HepG2 (cell line): ENCODE results near the gene PNMA3. TPM values are rescaled to one million over a fixed set of nuclear protein-coding genes. Genes with fewer than 3 reads are reported as not detected.

ENCODE experiments used
- ARHGAP35 ChIP-seq: sonication (generic); formaldehyde crosslinking; IDR thresholded peaks from 2 replicates; pipeline ENCODE4 v1.9.0; 2022; ENCODE audit warnings: mild to moderate bottlenecking, inconsistent platforms, moderate library complexity, missing genetic modification reagents, borderline replicate concordance
- CBFB ChIP-seq: sonication (generic); formaldehyde crosslinking; IDR thresholded peaks from 2 replicates; pipeline ENCODE4 v1.4.0; 2020; ENCODE audit warnings: missing genetic modification reagents
- E2F1 ChIP-seq: sonication (generic); formaldehyde crosslinking; IDR thresholded peaks from 2 replicates; pipeline ENCODE4 v1.5.0; 2020; ENCODE audit warnings: missing genetic modification reagents
- HNF1A ChIP-seq, 2 experiments: sonication (generic) in 1 of 2; formaldehyde crosslinking in 1 of 2; IDR thresholded peaks; 2 replicates each; pipeline versions ENCODE4 v1.4.0 to v1.6.1; 2016 to 2020; ENCODE audit warnings: borderline replicate concordance in 1 of 2, low read depth in 1 of 2, mild to moderate bottlenecking in 1 of 2, missing genetic modification reagents in 1 of 2
- NFKBIZ ChIP-seq: IDR thresholded peaks from 2 replicates; pipeline ENCODE4 v1.6.1; 2018; ENCODE audit warnings: missing genetic modification reagents, missing compliant biosample characterization
- PTBP1 ChIP-seq: fragments of 200-400 bp; formaldehyde crosslinking; IDR thresholded peaks from 2 replicates; pipeline ENCODE4 v1.6.1; 2018; ENCODE audit warnings: low read length, low read depth; ENCODE audit not compliant: poor library complexity, severe bottlenecking
- SKIL ChIP-seq: sonication (generic); formaldehyde crosslinking; IDR thresholded peaks from 2 replicates; pipeline ENCODE4 v1.8.0; 2022; ENCODE audit warnings: missing genetic modification reagents, mild to moderate bottlenecking, moderate library complexity, borderline replicate concordance
- SMAD9 ChIP-seq: sonication (generic); formaldehyde crosslinking; IDR thresholded peaks from 2 replicates; pipeline ENCODE4 v1.5.1; 2020; ENCODE audit warnings: mild to moderate bottlenecking, missing genetic modification reagents
- SUZ12 ChIP-seq: fragments of 150-350 bp; IDR thresholded peaks from 2 replicates; pipeline ENCODE4 v1.6.1; 2014; ENCODE audit warnings: low read depth, low read length
- ZBTB39 ChIP-seq: sonication (generic); formaldehyde crosslinking; IDR thresholded peaks from 2 replicates; pipeline ENCODE4 v1.5.0; 2020; ENCODE audit warnings: missing genetic modification reagents
- ZFAT ChIP-seq: sonication (generic); formaldehyde crosslinking; conservative IDR thresholded peaks from 2 replicates; pipeline ENCODE4 v1.8.1; 2023; ENCODE audit warnings: missing genetic modification reagents, inconsistent platforms
- ZNF317 ChIP-seq: sonication (generic); formaldehyde crosslinking; IDR thresholded peaks from 2 replicates; pipeline ENCODE4 v1.5.0; 2020; ENCODE audit warnings: mild to moderate bottlenecking, missing genetic modification reagents
- ZNF503 ChIP-seq: sonication (generic); formaldehyde crosslinking; IDR thresholded peaks from 2 replicates; pipeline ENCODE4 v1.4.0; 2020; ENCODE audit warnings: missing genetic modification reagents
- ZNF598 ChIP-seq: sonication (generic); formaldehyde crosslinking; IDR thresholded peaks from 2 replicates; pipeline ENCODE4 v1.5.1; 2020; ENCODE audit warnings: mild to moderate bottlenecking, missing genetic modification reagents, borderline replicate concordance
- ZNF704 ChIP-seq: sonication (generic); formaldehyde crosslinking; IDR thresholded peaks from 2 replicates; pipeline ENCODE4 v1.8.1; 2023; ENCODE audit warnings: mild to moderate bottlenecking, inconsistent platforms, moderate library complexity, missing genetic modification reagents, borderline replicate concordance
- ZSCAN29 ChIP-seq: sonication (generic); formaldehyde crosslinking; conservative IDR thresholded peaks from 2 replicates; pipeline ENCODE4 v1.4.0; 2020; ENCODE audit warnings: mild to moderate bottlenecking, missing genetic modification reagents
- polyA plus RNA-seq, 8 experiments: library from polyadenylated mRNA; depleted of rRNA in 3 of 8; stranded (reverse) in 7 of 8; unstranded in 1 of 8; fragments of >200 nt; fragmentation: Illumina TruSeq in 4 of 8; extraction: Trizol in 4 of 8; gene quantifications; 2 replicates each; pipeline versions ENCODE4 v1.2.1 to v1.2.3, GENCODE V29; 2011 to 2016; ENCODE audit warnings: low read depth in 4 of 8, missing spikeins in 1 of 8, mixed read lengths in 1 of 8; ENCODE audit not compliant: insufficient read depth in 1 of 8
- total RNA-seq, 5 experiments: library from RNA; depleted of rRNA; stranded (reverse); fragments of >200 nt; fragmentation: Illumina TruSeq; extraction: Trizol; gene quantifications; 2 replicates each; pipeline ENCODE4 v1.2.3, GENCODE V29; 2016; ENCODE audit warnings: low read depth in 1 of 5

The PNMA3 gene
- total and polyA plus RNA-seq, 2 of the 13 experiments (the other 11 are each of a cell fraction or from before 2014, with no cell fraction given) = not detected

GRCh38 chrX:153102418-153102817 is 46.1 kb downstream of the PNMA3 start (continued):
- TF ChIP-seq SKIL (CRISPR knock-in tag) (no peak), SUZ12 (no peak), ARHGAP35 (CRISPR knock-in tag) (no peak), HNF1A (IDR thresholded peaks at IDR 0.05; ENCODE audit: low read depth) (no peak), HNF1A (CRISPR knock-in tag; IDR thresholded peaks at IDR 0.05; ENCODE audit: borderline replicate concordance) (no peak), ZNF317 (CRISPR knock-in tag) (no peak), ZBTB39 (CRISPR knock-in tag) (no peak), NFKBIZ (CRISPR knock-in tag) (no peak), SMAD9 (CRISPR knock-in tag) (no peak), ZFAT (no peak), CBFB (CRISPR knock-in tag) (no peak), PTBP1 (no peak), ZNF704 (CRISPR knock-in tag) (no peak), E2F1 (CRISPR knock-in tag) (no peak), ZSCAN29 (CRISPR knock-in tag) (no peak), ZNF503 (CRISPR knock-in tag) (no peak), ZNF598 (CRISPR knock-in tag) (no peak)
